Mesenteric fat pad (tissue), 1 donor: Measurements from ENCODE around the gene MRO. TPM values are rescaled to one million over a fixed set of nuclear protein-coding genes. Genes with fewer than 3 reads are reported as not detected.
"Not testable (repeated sequence)": the region's sequence is repeated elsewhere in the genome, so short reads cannot be mapped to it uniquely, and the experiment has no call there.

Source experiments
- DNase-seq: peaks from one replicate; pipeline ENCODE4 v3.0.0-alpha.2; 2020; ENCODE audit warnings: low spot score
- total RNA-seq: library from RNA; stranded (reverse); fragmentation: NEBNext Ultra II Directional; extraction: Animal tissue kit (Norgen Biotek cat#: 25700); gene quantifications from one replicate; pipeline ENCODE4 v1.2.1, GENCODE V29; 2021
- donor health status: DM: yes; HTN: yes; CAD: no.

Gene MRO
- total RNA-seq, 1 donor from 2014 or later: 2.9 TPM

GRCh38 chr18:50793641-50794565 is 25.9 kb downstream of the MRO start:
- no peak for DNase-seq

- no peak for DNase-seq
Observed at GRCh38 chr18:50792885-50793284, 26.9 kb downstream of the MRO start.

GRCh38 chr18:50791599-50792438 is 28.0 kb downstream of the MRO start:
- DNase-seq: no peak

- no peak for DNase-seq
Observed at GRCh38 chr18:50790948-50791347, 28.9 kb downstream of the MRO start.

- no peak for DNase-seq
Observed at GRCh38 chr18:50790241-50790640, 29.6 kb downstream of the MRO start.

GRCh38 chr18:50788284-50788683 is 31.5 kb downstream of the MRO start:
- no peak for DNase-seq

- no peak for DNase-seq
Observed at GRCh38 chr18:50786864-50787263, 33.0 kb downstream of the MRO start.

GRCh38 chr18:50783553-50783952 is 36.3 kb downstream of the MRO start:
- no peak for DNase-seq

GRCh38 chr18:50779021-50779420 is 40.8 kb downstream of the MRO start:
- not testable (repeated sequence) for DNase-seq

GRCh38 chr18:50776383-50776782 is 43.4 kb downstream of the MRO start:
- no peak for DNase-seq

GRCh38 chr18:50775726-50776125 is 44.1 kb downstream of the MRO start:
- no peak for DNase-seq

- DNase-seq: no peak
Observed at GRCh38 chr18:50775207-50775606, 44.6 kb downstream of the MRO start.

GRCh38 chr18:50769463-50769862 is 50.4 kb downstream of the MRO start:
- no peak for DNase-seq

GRCh38 chr18:50757358-50757757 is 62.5 kb downstream of the MRO start:
- DNase-seq: no peak

GRCh38 chr18:50754297-50754696 is 65.5 kb downstream of the MRO start:
- DNase-seq: no peak

- no peak for DNase-seq
Observed at GRCh38 chr18:50753311-50753710, 66.5 kb downstream of the MRO start.

GRCh38 chr18:50751947-50752346 is 67.9 kb downstream of the MRO start:
- no peak for DNase-seq

GRCh38 chr18:50751490-50751889 is 68.3 kb downstream of the MRO start:
- DNase-seq: no peak

GRCh38 chr18:50750546-50750945 is 69.3 kb downstream of the MRO start:
- DNase-seq: no peak

- DNase-seq: no peak
Observed at GRCh38 chr18:50749945-50750344, 69.9 kb downstream of the MRO start.

- DNase-seq: no peak
Observed at GRCh38 chr18:50749421-50749820, 70.4 kb downstream of the MRO start.
